Aorta (tissue), 5 donors: ENCODE data around the gene AP1G1. TPM values are rescaled to one million over a fixed set of nuclear protein-coding genes. Genes with fewer than 3 reads are reported as not detected.
"Not testable (repeated sequence)": the region's sequence is repeated elsewhere in the genome, so short reads cannot be mapped to it uniquely, and the experiment has no call there.

Experiments used
- ATAC-seq: fragments of 200-7000 bp; cut with Tn5 transposase; one replicate; pipeline ENCODE4 v1.9.1; 2022; ENCODE audit warnings: moderate library complexity; ENCODE audit not compliant: low FRiP score
- DNase-seq, 2 donors: peaks; one replicate each; pipeline ENCODE4 v3.0.0-alpha.2; 2020
- H3K27ac ChIP-seq, 2 donors: one replicate each; pipeline ENCODE4 v1.5.1; 2013; ENCODE audit warnings: low read length in 2 of 2, mild to moderate bottlenecking in 2 of 2, moderate library complexity in 2 of 2, control low read depth in 1 of 2, inconsistent platforms in 1 of 2, low read depth in 1 of 2
- H3K27me3 ChIP-seq, 2 donors: one replicate each; pipeline ENCODE4 v1.6.1; 2013; ENCODE audit warnings: control low read depth in 1 of 2, low read length in 1 of 2, mild to moderate bottlenecking in 1 of 2, moderate library complexity in 1 of 2; ENCODE audit not compliant: insufficient read depth in 2 of 2, control insufficient read depth in 1 of 2
- H3K36me3 ChIP-seq, 2 donors: one replicate each; pipeline ENCODE4 v1.6.1; 2013; ENCODE audit warnings: control low read depth in 1 of 2, low read length in 1 of 2, mild to moderate bottlenecking in 1 of 2; ENCODE audit not compliant: insufficient read depth in 2 of 2, control insufficient read depth in 1 of 2
- H3K4me1 ChIP-seq, 2 donors: one replicate each; pipeline ENCODE4 v1.6.1; 2013; ENCODE audit warnings: low read length in 2 of 2, control low read depth in 1 of 2, mild to moderate bottlenecking in 1 of 2, moderate library complexity in 1 of 2; ENCODE audit not compliant: insufficient read depth in 2 of 2, control insufficient read depth in 1 of 2
- H3K4me3 ChIP-seq, 2 donors: one replicate each; pipeline ENCODE4 v1.5.1; 2013; ENCODE audit warnings: low read length in 2 of 2, control low read depth in 1 of 2, mild to moderate bottlenecking in 1 of 2
- H3K9me3 ChIP-seq: one replicate; pipeline ENCODE4 v1.6.1; 2013; ENCODE audit warnings: mild to moderate bottlenecking, low read length; ENCODE audit not compliant: control insufficient read depth
- WGBS, 2 donors: extraction: QIAGEN DNeasy Blood & Tissue Kit; methylation state at CpG; one replicate each; pipeline ENCODE4 v1.1.7; 2013; 5-methylcytosine and 5-hydroxymethylcytosine counted together
- intact Hi-C, 2 donors: fragments of 100-400 bp; cut with DNase I; formaldehyde crosslinking; loops; one replicate each; pipeline versions ENCODE4 v1.14.2 to v1.15.0; 2022
- polyA plus RNA-seq, 2 donors: library from polyadenylated mRNA; stranded (reverse); fragments of 200-250 nt; gene quantifications; one replicate each; pipeline ENCODE4 v1.2.3, GENCODE V29; 2013
- total RNA-seq, 2 donors: library from RNA; stranded (reverse); fragmentation: NEBNext Ultra II Directional; extraction: Animal tissue kit (Norgen Biotek cat#: 25700); gene quantifications; one replicate each; pipeline ENCODE4 v1.2.1, GENCODE V29; 2021
- donor health status: healthy with polysubstance abuse.
- donor health status: Bipolar disorder and iron deficiency.
- donor health status: DM: no; HTN: no; CAD: no.
- donor health status: DM: no; HTN: no; CAD: no.
- donor health status: DM: yes; HTN: yes; CAD: no.

The AP1G1 gene
- total and polyA plus RNA-seq, 4 donors: 12.4 to 87.7 (median 48.2) TPM

DNA sequence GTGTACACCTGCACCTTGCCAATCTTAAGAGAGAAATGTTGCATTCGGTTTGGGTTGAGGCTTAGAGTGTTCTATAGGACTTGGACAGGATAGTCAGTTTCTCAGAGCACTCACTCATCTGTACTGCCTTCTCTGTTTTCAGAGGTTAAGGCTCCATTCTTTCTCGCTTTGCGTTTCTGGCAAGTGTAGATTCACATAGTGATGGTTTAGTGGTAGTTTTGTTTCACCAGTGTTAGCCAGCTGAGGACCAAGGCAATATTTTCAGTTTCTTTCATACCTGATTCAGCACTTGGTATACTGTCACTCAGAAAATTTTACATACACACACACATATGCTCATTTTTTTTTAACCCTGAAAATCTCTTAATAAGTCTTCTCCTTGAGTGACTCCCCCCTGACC lies 38.5 kb upstream of the AP1G1 start:
- 55 to 56% methylated on average over 3 of the region's 3 CpGs for WGBS, 2 donors
- H3K4me3 ChIP-seq: peak overlapping the region in 1 of 2 donors; percentile 96
- peaks cover 0 to 5% of the 10 kb centered on the region in 2 donors for H3K36me3 ChIP-seq
- no peak overlapping the region for H3K27ac ChIP-seq
- H3K4me1 ChIP-seq: no peaks in the 10 kb centered on the region
- DNase-seq (no peak), ATAC-seq (no peak)
- intact Hi-C loops: loop anchor here (5.0 kb wide), 1 partner anchor 40 kb away; the partner anchor contains the start of gene AP1G1 (in 2 of the 2)
- H3K9me3 ChIP-seq: no peaks in the 10 kb centered on the region
- no peaks in the 10 kb centered on the region for H3K27me3 ChIP-seq

DNA sequence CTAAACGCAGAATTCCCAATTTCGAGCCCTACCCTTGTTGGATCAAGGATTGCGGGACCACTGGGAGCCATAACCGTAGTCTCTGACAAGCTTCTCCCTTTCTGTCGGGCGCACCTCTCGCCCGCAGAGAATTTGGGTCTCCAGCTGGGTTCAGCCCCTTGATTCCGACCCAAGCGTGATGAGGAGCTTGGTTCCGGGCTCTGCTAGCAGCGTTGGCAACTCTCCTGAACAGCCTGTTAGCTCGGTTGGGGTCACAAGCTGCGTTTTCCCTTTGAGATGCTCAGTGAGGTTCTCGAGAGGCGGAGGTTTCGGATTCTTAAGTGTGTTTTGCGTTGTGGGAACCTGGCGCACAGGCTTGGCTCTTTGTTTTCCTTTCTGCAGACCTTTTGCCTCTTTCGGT lies 37.8 kb upstream of the AP1G1 start:
- Histone ChIP-seq H3K9me3 (no peaks in the 10 kb centered on the region), H3K36me3 (peaks cover 0 to 5% of the 10 kb centered on the region in 2 donors), H3K27me3 (no peaks in the 10 kb centered on the region), H3K27ac (peak overlapping the region; percentile 9 to 49), H3K4me3 (peak overlapping the region; percentile 67 to 96), H3K4me1 (no peaks in the 10 kb centered on the region)
- intact Hi-C loops: loop anchor here (5.0 kb wide), 1 partner anchor 39 kb away; the partner anchor contains the start of gene AP1G1 (in 2 of the 2)
- WGBS, 2 donors: 0% methylated on average over 20 of the region's 20 CpGs
- DNase-seq: no peak
- no peak for ATAC-seq

DNA sequence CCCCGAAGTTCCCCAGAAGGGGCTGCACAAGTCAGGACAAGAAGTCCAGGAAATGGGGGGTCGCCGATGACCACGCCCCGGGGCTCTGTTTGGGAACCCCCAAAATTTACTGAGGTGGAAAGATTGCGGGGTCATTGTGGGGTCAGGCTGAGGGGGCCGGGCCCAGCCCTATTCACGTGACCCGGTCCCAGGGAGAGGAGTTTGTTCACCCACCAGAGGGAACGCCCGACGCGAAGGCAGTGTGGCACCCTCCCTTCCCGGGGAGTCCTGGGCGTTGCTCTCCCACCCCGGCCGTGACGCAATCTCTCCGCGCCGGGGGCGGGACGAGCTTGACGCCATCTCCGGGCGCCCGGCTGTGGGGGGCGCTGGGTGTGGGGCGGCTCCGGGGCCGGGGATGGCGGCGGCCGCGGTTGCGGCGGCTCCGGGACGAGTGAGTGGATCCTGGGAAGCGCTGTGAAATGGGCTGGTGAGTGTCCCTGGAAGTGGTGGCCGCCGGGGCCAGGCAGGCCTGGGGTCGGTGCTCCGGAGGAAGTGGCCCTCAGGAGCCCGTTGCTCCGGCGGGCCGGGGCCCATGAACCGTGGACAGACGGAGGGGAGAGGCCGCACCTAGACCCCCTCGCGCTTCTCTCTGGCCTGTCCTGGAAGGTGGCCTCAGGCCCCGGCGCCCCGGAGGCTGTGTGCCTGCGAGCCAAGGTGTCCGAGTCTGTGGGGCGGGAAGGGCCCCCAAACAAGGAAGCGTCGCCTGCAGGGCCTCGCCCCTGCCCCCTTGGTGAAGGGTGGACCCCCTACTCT lies 37.2 kb upstream of the AP1G1 start, which contains the start of gene ATXN1L:
TSS of gene ATXN1L (plus strand) at position 338 of the 792 bp plus-strand sequence. CDS start 3,765 bp downstream, outside the sequence.
- ATAC-seq: peak; percentile 98
- Histone ChIP-seq H3K36me3 (peaks cover 0 to 5% of the 10 kb centered on the region in 2 donors), H3K27me3 (no peaks in the 10 kb centered on the region), H3K4me3 (peak within 1 kb of the TSS; percentile 67 to 96), H3K4me1 (no peaks in the 10 kb centered on the region), H3K9me3 (no peaks in the 10 kb centered on the region), H3K27ac (peak within 1 kb of the TSS; percentile 9 to 49)
- peak; percentile 95 to 97 for DNase-seq
- 0% methylated on average over 60 to 62 of the region's 62 CpGs for WGBS, 2 donors
- intact Hi-C loops: loop anchor here (2.0 to 5.0 kb wide), 2 partner anchors 29 to 39 kb away; partner anchors contain the start of gene AP1G1 (in 2 of the 2)

DNA sequence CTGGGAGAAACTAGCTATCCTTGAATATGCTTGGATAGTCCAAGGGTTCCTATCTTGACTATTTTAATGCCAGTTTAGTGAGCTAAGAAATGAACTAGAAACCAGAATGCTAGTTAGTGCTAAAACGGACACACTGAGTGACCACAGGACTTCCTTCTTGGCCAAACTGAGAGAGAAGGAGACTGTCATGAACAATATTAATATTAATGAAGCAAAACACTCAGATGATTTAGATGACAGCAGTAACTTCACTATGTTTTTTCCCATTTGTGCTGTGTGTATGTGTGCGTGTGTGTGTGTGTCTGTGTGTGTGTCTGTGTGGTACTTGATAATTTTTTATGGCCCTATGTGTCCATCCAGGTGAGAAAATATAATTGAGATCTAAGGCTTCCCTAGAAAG lies 34.9 kb upstream of the AP1G1 start:
- Histone ChIP-seq H3K9me3 (no peaks in the 10 kb centered on the region), H3K4me1 (no peaks in the 10 kb centered on the region), H3K4me3 (no peak overlapping the region), H3K27ac (no peak overlapping the region), H3K36me3 (no peaks in the 10 kb centered on the region), H3K27me3 (no peaks in the 10 kb centered on the region)
- DNase-seq (no peak), ATAC-seq (no peak)
- intact Hi-C loops: no loop called here
- WGBS, 2 donors: 51 to 55% methylated on average over 2 of the region's 2 CpGs

GRCh38 chr16:71840052-71840451 lies 31.4 kb upstream of the AP1G1 start:
- Histone ChIP-seq H3K27me3 (no peaks in the 10 kb centered on the region), H3K36me3 (no peaks in the 10 kb centered on the region), H3K4me1 (no peaks in the 10 kb centered on the region), H3K27ac (no peak overlapping the region), H3K9me3 (no peaks in the 10 kb centered on the region), H3K4me3 (no peak overlapping the region)
- intact Hi-C loops: no loop called here
- ATAC-seq: no peak
- WGBS, 2 donors: 59 to 62% methylated on average over 7 of the region's 7 CpGs
- DNase-seq: no peak

DNA sequence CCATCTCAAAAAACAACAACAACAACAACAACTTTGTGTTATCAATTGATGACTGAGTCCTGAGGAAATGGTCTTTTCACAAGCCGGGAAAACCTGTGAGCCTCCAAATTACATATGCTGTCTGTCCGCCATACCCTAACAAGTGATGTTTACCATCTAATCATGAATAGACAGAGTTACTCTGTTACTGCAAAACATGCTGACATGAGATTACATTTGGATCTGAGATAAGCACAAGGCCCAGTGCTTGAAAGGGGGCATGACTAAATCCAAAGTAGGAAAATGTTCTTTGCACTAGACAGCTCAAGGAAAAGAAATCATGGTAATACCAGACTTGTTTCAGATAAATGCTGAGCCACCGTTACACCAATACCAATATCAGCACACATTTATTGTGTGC lies 28.5 kb upstream of the AP1G1 start:
- H3K9me3 ChIP-seq: no peaks in the 10 kb centered on the region
- ATAC-seq: no peak
- H3K27ac ChIP-seq: no peak overlapping the region
- 84 to 86% methylated on average over 3 of the region's 3 CpGs for WGBS, 2 donors
- no peaks in the 10 kb centered on the region for H3K4me1 ChIP-seq
- no peaks in the 10 kb centered on the region for H3K36me3 ChIP-seq
- H3K27me3 ChIP-seq: no peaks in the 10 kb centered on the region
- intact Hi-C loops: no loop called here
- no peak overlapping the region for H3K4me3 ChIP-seq
- DNase-seq: no peak

GRCh38 chr16:71834291-71834690 lies 25.7 kb upstream of the AP1G1 start:
- intact Hi-C loops: no loop called here
- DNase-seq (no peak), ATAC-seq (no peak)
- Histone ChIP-seq H3K27ac (no peak overlapping the region), H3K4me1 (no peaks in the 10 kb centered on the region), H3K36me3 (no peaks in the 10 kb centered on the region), H3K4me3 (no peak overlapping the region), H3K27me3 (no peaks in the 10 kb centered on the region), H3K9me3 (no peaks in the 10 kb centered on the region)
- 85 to 89% methylated on average over 3 of the region's 3 CpGs for WGBS, 2 donors

GRCh38 chr16:71832112-71832511 lies 23.5 kb upstream of the AP1G1 start:
- H3K9me3 ChIP-seq, H3K4me3 ChIP-seq, H3K27ac ChIP-seq, H3K27me3 ChIP-seq, ATAC-seq, DNase-seq, H3K4me1 ChIP-seq, intact Hi-C loops, H3K36me3 ChIP-seq: not testable (repeated sequence)
- 92 to 93% methylated on average over 2 of the region's 2 CpGs for WGBS, 2 donors

- ATAC-seq, H3K36me3 ChIP-seq, H3K4me3 ChIP-seq, intact Hi-C loops, H3K27me3 ChIP-seq, H3K9me3 ChIP-seq, H3K4me1 ChIP-seq, DNase-seq, H3K27ac ChIP-seq: not testable (repeated sequence)
- 88 to 89% methylated on average over 3 of the region's 3 CpGs for WGBS, 2 donors
Measured at GRCh38 chr16:71831698-71832097, 23.1 kb upstream of the AP1G1 start.
